DMS53 treated with DMSO at 0.1 percent for 48 hours (cell line): ENCODE results near the gene DOP1B.
"Not testable (repeated sequence)": the region's sequence is repeated elsewhere in the genome, so short reads cannot be mapped to it uniquely, and the experiment has no call there.

Experiments
- DNase-seq: peaks from one replicate; lab custom pipeline; 2025; ENCODE audit not compliant: unreplicated experiment; lab: John Stamatoyannopoulos, UW

Gene DOP1B

DNA sequence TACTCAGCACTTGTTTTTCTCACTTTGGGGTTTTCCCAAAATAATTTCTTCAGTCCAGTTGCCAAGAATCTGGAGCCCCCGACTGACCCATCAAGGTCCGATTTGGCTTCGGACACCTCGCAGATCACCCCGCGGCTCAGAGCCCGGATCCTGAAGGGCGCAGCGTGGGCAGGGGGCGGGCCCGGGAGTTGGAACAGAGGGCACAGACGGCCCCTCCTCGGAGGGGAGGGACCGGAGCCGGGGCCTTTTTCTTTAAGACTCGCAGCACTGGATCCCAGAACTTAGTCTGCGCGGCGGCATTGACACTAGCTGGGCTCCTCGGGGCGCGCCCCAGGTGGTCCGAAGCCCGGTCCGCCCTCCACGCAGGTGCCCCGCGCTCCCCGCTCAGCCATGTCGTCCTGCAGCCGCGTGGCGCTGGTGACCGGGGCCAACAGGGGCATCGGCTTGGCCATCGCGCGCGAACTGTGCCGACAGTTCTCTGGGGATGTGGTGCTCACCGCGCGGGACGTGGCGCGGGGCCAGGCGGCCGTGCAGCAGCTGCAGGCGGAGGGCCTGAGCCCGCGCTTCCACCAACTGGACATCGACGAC is 21.7 kb upstream of the DOP1B start, which contains the start of gene CBR3:
Gene CBR3, plus strand, starts transcription at position 277 of the 588 bp plus-strand sequence. Its CDS starts 114 bp downstream, at position 391.
- no peak for DNase-seq

DNA sequence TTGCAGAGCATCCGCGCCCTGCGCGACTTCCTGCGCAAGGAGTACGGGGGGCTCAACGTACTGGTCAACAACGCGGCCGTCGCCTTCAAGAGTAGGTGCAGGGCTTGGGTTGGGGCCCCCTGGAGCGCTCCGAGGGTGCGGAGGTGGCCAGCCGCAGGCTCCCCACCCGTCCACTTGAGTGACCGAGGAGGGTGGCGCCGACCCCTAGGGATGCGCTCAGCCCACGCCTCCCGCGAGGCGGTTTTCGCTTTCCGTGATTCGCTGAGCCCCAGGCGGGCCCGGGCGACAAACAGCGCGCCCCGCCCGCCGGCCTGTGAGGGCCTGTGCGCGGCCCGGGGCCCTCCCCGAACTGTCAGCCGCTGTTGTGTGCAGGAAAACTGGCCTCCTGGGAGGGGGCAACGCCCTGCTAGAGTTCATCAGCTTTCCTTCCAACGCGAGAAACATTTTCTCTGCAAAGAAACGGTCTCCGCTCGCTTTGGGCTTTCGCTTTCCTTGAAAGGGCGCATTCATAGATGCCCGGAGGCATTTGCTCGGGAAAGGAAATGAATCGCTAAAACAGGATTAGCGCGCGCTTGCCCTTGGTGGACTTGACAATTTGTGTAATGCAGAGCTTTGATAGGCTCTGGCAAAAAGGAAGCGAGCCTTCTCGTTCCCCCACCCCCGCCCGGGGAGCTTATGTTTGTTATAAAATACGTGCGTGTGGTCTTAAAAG is 21.1 kb upstream of the DOP1B start:
- peak; percentile 37 for DNase-seq

DNA sequence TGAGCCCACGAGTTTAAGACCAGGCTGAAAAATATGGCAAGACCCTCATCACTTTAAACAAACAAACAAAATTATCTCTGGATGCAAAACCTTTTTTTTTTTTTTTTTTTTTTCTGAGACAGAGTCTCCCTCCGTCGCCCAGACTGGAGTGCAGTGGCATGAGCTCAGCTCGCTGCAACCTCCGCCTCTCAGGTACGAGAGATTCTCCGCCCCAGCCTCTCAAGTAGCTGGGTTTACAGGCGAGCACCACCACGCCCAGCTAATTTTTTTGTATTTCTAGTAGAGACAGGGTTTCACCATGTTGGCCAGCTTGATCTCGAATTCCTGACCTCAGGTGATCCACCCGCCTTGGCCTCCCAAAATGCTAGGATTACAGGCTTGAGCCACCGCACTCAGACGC is 16.8 kb upstream of the DOP1B start:
- DNase-seq = not testable (repeated sequence)

DNA sequence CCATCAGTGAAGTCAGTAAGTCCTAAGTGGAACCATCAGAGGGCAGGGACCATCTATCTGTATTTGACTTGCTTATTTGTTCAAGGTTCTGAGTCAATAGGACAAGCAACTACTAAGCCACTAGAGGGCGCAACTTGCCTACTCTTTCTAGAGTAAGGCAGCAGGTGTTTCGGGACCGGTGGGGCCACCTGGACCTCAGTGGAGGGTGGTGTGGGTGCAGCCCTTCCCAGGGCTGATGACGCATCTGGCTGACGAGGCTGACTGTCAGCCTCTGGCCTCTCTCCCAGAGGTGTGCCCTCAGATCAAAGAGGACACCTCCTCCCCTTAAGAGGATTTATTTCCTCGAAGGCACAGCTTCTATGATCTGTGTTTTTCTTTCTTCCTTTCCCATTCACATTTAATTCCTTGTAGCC is 15.1 kb upstream of the DOP1B start:
- peak; percentile 97 for DNase-seq

DNA sequence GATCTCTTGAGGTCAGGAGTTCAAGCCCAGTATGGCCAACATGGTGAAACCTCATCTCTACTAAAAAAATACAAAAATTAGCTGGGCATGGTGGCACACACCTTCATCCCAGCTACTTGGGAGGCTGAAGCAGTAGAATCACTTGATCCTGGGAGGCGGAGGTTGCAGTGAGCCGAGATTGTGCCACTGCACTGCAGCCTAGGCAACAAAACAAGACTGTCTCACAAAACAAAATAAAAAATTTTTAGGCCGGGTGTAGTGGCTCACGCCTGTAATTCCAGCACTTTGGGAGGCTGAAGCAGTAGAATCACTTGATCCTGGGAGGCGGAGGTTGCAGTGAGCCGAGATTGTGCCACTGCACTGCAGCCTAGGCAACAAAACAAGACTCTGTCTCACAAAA is 12.4 kb upstream of the DOP1B start:
- DNase-seq = not testable (repeated sequence)

DNA sequence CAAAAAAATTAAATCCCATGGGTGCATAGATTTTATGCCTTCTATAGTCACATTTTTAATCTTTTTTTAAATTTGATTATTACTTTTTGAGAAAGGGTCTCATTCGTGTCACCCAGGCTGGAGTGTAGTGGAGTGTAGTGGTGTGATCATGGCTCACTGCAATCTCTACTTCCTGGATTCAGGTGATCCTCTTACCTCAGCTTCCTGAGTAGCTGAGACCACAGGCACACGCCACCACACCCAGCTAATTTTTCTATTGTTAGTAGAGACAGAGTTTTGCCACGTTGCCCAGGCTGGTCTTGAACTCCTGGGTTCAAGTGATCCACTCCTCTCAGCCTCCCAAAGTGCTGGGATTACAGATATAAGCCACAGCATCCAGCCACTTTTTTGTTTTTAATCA is 11.4 kb upstream of the DOP1B start:
- no peak for DNase-seq

DNA sequence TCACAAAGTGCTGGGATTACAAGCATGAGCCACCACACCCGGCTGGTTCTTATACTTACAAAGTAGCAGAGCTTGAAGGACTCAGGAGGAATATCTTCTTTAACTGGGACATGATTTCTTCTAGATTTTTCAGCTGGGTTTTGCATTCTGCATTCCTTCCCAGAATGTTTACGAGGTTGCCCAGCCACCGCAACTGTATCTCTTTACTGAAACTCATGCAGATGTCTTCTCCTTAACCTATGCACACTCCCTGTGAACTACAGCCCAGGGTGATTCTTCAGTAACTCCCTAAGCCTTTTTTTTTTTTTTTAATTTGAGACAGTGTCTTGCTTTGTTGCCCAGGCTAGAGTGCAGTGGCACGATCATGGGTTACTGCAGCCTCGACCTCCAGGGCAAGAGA is 8.7 kb upstream of the DOP1B start:
- no peak for DNase-seq

DNA sequence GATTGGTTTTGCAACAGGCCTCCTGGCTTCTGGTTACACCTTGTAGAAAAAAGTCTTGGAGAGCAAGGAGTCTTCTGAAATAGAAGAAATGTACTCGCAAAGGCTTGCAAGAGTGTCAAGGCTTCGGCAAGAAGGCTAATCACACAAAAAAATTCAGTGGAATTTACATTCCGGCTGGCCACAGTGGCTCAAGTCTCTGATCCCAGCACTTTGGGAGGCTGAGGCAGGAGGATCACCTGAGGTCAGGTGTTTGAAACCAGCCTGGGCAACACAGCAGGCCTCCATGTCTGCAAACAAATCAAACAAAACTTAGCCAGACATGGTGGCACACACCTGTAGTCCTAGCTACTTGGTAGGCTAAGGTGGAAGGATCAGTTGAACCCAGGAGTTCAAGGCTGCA is 7.7 kb upstream of the DOP1B start:
- DNase-seq = no peak

DNA sequence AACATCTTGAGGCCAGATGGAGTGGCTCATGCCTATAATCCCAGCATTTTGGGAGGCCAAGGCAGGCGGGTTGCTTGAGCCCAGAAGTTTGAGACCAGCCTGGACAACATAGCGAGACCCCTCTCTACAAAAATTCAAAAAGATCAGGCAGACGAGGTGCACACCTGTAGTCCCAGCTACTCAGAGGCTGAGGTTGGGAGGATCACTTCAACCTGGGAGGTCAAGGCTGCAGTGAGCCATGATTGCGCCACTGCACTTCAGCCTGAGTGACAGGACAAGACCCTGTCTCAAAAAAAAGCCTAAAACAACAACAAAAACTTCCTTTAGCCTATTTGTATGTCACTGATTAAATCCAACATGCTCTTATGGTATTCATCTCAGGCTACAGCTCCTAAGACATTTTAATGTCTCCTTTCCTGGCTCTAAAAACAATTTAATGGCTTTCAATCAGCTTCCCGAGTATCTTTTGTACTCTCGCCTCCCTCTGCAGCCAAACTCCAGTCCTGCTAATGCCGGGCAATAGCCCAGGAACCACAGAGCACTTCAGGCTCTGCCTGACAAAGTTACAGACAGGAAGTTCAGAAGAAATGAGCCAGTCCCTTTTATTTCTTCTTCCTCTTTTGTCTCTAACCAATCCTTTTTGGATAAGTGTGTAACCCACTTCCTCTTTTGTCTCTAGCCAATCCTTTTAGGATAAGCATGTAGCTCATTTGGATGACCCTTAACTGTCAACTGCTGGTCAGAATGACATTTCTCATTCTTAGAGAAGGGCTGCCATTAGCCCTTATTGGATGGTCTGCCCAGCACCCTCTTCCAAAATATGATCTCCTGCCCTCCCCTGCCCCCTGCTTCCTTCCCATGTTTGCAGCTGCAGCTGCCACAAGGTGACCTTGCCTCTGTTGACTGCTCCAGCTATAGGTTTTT is 6.6 kb upstream of the DOP1B start:
- DNase-seq = no peak

DNA sequence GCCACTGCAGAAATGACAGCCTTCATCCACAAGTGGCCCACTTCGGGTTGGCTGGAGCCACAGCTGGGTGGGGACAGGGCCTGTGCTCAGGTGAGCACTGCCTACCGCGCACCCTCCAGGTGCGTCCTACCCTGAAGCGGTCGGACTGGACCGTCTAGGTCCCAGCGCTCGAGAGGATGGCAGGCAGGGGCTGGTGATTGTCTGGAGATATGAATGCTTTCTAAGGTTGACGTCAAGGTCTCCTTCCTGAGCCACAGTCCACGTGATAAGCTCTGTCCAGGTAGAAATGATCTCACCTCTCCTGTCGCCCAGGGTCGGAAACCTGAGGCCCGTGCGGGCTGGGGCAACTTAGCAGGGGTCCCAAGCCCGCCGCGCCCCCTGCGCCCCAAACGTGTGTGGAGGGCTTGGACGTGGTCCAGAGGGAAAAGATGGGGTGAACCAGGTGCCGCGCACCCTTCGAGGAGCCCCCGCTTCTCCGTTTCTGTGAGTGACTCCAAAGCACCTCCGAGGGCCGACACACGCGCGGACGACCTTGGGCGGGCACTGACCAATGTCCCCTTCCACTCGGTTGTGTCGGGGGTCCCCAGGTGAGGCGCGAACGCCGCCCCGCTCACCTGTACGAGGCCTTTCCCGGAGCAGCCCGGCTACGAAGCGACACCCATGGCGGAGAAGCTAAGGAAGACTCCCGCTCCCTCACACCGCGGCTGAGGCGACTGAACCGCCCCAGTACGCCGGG is 853 bp upstream of the DOP1B start:
- DNase-seq = peak; percentile 84

DNA sequence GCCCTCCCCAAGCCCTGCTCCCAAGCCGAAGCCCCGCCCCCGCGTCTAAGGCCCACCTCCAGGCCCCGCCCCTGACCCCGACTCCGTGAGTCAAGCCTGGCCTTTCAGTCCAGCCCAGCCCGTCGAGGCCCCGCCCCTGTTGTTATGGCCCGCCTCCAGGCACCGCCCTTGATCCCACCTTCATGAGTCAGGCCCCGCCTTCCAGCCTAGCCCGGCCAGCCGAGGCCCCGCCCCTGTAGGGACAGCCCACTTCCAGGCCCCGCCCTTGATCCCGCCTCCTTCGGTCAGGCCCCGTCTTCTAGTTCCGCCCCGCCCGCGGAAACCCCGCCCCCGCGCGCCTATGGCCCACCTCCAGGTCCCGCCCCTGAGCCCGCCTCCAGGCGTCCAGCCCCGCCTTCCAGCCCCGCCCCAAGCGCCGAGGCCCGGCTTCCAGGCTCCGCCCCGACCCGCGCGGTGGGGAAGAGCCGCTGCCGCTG is 247 bp upstream of the DOP1B start:
- peak; percentile 81 for DNase-seq

DNA sequence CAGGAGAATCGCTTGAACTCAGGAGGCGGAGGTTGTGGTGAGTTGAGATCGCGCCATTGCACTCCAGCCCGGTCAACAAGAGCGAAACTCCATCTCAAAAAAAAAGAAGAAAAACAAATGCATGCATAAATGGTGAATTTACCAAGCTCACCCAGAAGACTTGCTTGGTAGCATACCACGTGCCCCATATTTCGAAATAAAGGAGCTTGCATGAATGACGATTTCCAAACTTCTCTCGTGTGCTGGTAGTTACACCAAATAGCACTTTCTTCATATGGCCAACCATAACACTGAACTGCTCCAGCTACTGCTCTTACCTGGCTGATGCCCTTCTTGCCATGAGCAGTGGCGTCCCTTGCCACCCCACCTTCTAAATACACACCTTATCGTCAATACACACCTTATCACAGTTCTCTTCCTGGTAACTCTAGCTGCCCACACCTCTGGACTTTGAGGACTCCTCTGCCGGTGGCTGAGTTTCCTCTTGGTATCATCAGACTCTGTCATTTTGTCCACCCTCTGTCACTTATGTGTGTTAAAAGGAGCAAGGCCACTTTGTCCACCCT is 2.8 kb downstream of the DOP1B start:
- no peak for DNase-seq

DNA sequence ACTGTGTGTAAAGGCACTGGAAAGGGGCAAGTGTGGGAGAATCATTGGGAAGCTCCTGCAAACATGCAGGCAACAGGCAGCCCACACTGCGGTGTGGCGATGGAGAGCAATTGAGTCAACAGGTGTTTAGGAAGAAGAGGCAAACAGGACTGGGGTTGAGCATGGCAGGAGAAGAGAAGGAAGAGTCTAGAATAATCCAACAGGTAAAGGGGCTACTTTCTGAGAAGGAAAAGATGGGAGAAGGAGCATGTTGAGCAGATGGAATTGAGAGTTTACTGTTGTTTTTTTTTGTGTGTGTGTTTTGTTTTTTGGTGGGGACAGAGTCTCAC is 4.2 kb downstream of the DOP1B start:
- no peak for DNase-seq

DNA sequence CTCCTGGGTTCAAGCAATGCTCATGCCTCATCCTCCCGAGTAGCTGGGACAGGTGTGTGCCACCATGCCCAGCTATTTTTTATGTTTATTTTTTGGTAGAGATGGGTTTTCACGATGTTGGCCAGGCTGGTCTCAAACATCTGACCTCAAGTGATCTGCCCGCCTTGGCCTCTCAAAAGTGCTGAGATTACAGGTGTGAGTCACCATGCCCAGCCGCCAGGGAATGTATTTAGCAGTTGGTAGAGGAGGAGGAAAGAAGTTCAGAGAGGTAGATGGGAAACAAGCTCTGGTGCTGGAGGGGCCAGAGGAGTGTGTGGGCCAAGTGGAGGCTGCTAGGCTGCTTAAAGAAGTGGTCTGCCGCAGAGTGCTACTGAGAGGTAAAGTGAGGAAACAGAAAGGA is 6.0 kb downstream of the DOP1B start:
- DNase-seq = no peak

DNA sequence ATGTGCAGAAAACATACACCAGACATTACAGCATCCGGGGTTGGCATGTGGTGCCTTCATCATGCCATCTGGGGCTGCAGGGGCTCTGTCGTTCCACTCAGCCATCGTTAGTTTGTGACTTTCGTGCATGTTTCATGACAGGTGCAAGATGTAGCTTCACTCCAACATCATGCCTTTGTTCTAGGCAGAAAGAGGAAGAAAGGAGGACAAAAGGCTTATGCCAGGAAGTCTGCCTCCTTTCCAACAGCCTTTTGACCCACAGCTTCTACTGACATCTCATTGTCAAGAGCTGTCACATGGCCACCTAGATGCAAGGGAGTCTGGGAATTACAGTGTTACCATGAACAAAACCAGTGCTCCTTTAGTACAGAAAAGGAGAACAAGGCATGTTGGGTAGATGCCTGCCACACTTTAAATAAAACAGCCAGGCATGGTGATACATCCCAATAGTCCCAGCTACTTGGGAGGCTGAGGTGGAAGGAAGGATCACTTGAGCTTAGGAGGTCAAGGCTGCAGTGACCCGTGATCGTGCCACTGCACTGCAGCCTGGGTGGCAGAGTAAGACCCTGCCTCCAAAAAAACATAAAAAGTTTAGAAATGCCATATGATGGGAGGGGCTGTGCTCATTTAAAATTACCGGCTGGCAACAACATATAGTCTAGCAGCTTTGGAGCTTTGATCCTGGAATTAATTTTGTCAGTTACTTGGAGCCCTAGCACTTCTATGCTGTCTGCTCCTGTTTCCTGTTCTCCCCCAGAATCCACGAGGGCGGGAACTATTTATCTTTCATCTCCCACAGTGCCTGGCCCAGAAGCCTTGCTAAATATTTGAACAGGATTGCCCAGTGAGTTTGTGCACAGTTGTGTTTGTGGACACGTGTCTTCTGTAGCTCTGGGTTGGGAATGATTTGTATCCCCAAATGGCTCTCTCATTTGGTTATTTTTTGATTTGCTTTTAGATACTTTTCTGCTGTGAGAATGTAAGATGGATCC is 7.4 kb downstream of the DOP1B start:
- peak; percentile 46 for DNase-seq

DNA sequence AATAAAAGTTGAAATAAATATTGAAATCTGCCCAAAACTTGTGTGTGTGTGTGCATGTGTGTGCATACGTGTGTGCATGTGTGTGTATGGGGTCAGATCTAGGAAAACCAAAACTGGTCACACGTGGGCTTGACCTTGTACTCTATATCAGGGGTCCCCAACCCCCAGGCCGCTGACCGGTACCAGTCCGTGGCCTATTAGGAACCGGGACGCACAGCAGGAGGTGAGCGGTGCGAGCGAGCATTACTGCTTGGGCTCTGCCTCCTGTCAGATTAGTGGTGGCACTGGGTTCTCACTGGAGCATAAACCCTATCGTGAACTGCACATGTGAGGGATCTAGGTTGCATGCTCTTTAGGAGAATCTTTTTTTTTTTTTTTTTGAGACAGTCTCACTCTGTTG is 8.7 kb downstream of the DOP1B start:
- DNase-seq = no peak

DNA sequence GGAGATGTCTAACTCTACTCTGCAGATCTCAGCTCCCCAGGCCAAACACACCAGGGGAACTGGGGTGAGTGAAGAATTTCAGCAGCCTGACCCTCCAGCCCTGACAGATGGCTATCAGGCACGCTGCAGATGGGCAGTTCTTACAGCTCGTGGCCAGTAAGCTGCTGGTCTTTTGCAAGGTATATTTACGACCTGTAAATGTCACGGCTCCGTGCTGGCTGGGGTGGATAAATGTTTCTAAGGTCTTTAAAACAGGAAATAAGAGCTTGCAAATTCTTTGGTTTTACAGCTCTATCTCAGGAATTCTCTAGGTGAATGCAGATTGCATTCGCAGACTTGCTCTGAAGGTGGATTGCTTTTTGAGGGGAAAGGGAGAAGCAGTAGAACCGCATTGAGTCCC is 10.1 kb downstream of the DOP1B start:
- no peak for DNase-seq

DNA sequence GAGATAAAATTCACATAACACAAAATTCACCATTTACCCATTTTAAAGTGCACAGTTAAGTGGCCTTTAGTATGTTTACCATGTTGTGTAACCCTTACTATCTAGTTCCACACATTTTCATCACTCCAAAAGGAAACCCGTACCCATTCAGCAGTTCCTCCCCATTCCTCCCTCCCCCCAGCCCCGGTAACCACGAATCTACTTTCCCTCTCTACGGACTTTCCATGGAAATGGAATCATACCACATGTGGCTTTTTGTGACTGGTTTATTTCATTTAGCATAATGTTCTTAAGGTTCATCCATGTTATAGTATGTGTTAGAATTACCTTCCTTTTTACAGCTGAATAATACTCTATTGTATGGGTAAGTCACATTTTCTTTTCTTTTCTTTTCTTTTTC is 10.9 kb downstream of the DOP1B start:
- DNase-seq = no peak

DNA sequence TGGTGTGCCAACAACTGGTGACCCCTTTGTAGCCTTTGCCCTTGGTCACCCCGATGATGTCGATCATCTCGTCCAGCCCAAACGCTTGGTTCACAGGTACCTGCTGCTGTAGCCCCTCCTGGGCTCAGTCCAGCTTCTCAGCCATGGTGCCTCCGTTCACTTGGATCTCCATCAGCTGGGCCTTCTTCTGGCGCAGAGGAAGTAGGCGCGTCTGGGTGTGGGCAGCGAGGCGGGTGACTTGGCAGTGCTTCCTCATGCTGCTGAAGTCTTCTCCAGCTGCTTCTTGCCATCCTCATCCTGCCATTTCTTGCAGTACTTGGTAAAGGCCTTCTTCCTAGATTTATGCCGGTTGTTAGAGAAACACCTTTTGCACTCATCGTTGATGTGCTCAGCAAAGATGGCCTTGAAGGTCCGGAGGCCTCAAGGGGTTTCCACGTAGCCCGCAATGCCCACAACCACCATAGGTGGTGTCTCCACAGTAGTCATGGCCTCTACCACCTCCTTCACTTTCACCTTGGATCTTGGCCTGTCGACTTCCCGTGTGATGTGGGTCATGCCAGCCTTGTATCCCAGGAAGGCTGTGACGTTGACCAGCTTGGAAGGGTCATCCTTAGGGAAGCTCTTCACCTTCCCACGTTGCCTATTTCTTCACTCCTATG is 13.0 kb downstream of the DOP1B start:
- no peak for DNase-seq
